Cortex of kidney (tissue), 1 donor: ENCODE data around the gene S100A14.
"Not testable (repeated sequence)": the region's sequence is repeated elsewhere in the genome, so short reads cannot be mapped to it uniquely, and the experiment has no call there.

ENCODE experiments used
- DNase-seq: peaks from one replicate; lab custom pipeline; 2025; lab: John Stamatoyannopoulos, UW

S100A14 gene

DNA sequence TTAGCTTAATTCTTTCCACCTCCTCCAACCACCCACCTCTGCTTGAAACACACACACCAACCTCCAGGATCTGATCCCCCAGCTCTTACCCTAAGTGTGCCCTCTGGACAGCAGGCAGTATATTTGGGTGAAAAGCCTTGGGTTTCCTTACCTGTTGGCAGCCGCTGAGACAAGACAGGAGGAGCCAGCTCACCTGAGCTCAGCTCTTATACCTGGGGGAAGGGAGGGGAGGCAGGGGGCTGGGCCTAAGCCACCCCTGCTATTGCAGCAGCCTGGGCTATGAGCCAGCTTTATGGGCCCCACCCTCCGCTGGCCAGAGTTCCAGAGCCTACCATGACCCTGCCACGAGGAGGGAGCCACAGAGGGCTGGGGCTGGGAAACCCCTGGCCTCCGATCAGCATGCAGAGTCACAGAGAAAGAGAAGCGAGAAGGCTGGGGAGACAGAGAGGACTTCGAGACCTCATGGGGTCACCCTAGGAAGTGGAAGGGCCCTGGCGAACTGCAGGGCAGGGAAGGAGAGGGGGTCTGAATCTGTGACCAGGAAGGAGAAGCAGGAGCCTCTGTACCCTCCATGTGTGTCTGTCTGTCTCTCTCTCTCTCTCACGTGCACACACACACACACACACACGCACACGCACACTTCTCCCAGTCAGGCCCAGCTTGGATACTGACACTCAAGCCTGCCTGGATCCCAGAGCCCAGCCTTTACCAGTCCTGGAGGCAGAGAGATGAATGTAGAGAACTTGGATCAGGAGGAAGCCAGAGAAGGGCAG is at the start of gene S100A14:
Gene S100A14, minus strand, starts transcription at position 182 of the 773 bp plus-strand sequence. CDS start 467 bp downstream, outside the sequence.
- DNase-seq = no peak

DNA sequence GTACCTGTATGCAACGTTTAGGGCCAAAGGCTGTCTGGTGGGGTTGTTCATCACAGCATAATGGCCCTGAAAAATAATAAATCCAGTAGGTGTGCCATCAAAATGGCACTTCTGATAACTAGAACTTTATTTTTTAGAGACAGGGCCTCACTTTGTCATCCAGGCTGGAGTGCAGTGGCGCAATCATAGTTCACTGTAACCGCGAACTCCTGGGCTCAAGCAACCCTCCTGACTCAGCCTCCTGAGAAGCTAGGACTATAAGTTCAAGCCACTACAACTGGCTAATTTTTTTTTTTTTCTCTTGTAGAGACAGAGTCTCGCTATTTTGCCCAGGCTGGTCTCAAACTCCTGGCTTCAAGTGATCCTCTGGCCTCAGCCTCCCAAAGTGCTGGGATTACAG is 47.1 kb upstream of the S100A14 start:
- DNase-seq = no peak

DNA sequence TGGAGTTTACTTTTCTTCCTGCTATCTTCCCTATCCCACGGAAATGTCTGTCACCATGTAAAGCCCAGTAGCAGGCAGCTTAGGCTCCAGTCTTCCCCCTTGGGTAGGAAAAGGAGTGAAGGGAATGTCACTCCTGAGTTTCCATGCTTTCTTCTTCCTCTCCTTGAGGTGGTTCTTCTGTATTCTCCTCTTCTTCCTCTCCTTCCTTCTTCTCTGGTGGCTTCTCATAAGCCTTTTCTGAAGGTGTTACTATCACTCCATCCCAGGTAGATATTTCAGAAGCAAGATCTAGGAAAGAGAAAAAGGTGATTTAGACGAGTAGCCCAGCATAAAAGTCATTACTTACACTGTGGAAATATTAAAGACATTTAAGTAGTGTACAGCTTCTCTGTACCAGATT is 46.1 kb upstream of the S100A14 start:
- no peak for DNase-seq

DNA sequence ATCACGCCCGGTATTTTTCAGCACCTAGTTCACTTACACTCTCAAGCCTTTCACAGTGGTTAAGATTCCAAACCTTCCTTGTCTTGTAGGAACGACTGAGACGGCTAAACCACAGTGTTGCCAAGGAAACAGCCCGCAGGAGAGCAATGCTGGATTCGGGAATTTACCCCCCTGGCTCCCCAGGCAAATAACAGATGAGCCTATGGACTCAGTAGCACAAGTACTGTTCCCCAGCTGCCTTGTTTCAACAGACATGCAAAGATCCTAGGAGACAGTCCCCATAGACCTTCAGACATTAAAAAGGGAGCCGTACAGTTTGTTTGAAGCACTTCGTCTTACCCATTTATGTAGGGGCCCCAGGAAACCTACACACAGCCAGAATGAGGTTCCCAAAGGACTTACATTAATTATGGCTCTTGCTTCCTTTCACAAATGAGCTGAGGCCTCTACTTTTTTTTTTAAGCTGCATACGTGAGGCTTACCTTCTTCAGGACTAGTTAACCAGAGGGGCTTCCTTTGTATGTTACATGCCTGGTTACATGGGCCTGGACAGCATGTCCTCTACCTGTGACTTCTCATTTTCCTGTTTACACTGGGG is 45.1 kb upstream of the S100A14 start:
- DNase-seq = no peak

DNA sequence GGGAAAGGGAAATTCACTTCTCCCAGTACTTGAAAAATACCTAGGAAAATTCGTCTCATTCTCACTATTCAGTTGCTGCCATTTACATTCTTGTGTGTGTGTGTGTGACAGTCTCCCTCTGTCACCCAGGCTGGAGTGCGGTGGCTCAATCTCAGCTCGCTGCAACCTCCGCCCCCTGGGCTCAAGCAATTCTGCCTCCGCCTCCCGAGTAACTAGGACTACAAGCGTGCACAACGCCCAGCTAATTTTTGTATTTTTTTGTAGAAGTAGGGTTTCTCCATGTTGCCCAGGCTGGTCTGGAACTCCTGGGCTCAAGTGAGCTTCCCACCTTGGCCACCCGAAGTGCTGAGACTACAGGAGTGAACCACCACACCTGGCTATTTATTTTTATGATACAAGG is 43.5 kb upstream of the S100A14 start:
- DNase-seq = no peak

DNA sequence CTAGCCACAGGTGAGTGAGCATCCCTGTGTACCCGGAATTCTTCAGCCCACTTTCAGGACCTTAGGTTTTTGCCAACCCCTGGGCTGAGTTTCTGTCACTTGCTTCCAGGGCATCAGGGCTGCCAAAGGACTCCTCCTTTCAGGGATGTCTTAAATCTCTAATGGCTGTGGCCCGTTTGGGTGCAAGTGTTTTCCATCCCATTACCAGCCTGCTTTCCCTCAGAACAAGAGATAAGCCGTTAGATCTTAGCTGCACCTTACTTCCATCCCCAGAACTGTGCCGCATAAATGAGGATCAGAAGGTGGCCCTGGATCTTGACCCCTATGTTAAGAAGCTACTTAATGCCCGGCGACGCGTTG is 43.0 kb upstream of the S100A14 start:
- DNase-seq = no peak

DNA sequence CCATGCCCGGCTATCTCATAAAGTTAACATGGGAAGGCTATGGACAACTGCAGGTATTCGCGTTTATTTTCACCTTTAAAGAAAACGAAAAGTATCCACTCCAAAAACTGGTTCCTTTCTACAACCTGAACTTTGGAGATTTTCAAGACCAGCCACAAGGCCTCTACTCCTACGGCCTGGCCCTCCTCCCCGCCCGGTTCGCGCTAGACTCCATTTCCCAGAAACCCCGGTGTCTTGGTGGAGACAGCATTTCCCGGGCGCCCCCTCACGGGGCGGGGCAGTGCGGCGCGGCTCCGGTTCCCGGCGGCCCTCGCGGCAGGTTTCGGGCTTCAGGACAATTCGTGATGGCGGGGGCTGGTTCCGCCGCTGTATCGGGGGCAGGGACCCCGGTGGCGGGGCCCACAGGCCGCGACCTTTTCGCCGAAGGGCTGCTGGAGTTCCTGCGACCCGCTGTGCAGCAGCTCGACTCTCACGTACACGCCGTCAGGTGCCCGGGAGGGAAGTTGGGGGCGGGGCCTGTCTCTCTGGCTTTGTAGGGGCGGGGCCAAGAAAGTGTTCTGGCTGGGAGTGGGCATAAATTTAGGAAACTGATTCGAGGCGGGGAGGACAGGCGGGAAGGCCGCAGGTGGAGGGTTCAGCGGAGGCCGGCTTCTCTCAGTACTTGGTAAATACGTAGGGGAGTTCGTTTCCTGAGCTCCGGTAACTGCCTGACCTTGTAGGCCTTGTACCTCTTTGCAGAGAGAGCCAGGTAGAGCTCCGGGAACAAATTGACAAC is 42.5 kb upstream of the S100A14 start, which contains the start of gene SNAPIN:
Gene SNAPIN, plus strand, starts transcription at position 304 of the 775 bp plus-strand sequence. Its CDS starts 41 bp downstream, at position 345.
- DNase-seq = peak; percentile 53

DNA sequence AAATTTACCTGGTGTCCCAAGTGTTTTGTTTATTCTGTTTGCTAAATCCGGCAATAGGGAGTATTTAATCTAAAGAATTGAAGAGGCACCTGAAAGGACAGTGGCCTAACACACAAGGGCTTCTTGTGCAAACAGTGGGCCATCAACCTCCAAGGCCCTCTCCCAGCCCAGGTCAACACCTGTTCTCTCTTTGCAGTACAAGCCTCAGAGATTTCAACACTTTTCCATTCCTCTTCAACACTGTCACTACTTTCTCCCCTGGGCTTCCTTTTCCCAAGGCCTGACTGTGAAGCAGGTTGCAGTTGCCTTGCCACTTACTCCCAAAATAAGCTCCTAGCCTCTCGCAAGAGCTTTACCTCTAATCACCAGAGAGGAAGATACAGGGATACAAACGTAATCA is 39.2 kb upstream of the S100A14 start:
- DNase-seq = no peak

DNA sequence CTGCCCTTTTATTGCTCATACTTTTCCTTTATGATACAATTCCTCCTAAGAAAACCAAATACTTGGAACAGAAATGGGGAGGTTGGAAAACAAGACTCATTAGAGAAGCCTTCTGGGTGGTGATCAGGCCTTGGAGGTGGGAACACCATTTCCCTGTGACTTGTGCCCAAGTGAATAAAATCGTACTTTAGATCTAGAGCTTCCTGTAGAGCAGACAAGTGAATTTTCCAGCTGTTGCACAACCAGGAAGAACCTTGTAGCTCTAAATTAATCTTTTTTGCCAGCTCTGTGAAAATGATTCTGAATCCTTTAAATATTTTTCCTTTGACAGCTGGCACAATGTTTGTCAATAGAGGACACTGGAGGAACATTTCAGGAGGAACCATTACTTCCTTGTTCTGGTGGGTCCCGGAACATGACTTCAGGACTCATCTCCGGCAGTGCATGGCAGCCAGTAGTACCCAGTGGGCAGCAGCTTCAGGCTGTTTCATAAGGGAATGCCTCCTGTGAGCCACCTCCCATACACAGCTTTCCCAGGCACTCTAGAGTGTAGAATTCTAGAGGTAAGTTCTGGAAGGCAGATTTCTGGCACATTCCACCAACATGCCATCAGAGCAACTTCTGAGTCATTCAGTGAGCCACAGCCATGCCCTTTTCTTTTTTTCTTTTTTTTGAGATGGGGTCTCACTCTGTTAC is 36.8 kb upstream of the S100A14 start:
- no peak for DNase-seq

DNA sequence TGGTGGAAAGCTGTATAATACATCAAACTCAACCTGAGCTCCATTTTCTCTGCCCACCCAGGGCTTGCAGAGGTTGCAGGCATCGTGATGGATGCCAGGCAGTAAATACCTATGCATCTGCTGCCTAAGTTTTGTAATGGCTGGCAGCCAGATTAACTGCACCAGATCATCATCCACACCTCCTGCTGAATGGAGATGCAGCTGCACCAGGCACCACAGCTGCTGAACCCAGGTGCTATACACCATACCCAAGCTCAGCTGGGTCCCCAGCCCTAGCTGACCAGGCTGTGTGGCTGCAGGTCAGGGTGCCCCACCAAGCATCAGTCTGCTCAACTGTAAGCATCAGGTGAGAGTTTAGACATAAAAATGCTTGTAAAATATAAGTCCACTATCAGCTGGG is 35.6 kb upstream of the S100A14 start:
- no peak for DNase-seq

DNA sequence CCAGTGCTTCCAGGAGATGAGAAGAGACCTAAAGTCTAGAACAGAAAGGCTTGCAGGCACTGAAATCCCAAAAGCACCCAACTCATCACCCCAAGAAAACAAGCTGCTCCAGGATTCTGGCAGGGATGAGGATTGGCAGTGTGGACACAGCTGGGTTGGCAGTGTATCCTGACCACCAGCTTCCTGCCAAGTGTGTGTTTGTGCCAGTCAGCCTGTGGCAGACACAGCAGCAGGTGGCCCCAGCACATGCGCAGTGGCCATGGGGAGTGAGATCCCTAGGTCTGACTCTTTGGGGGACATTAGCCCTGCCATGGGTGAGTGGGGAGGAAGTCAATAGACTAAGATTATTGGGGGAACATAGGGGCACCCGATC is 33.7 kb upstream of the S100A14 start:
- no peak for DNase-seq

DNA sequence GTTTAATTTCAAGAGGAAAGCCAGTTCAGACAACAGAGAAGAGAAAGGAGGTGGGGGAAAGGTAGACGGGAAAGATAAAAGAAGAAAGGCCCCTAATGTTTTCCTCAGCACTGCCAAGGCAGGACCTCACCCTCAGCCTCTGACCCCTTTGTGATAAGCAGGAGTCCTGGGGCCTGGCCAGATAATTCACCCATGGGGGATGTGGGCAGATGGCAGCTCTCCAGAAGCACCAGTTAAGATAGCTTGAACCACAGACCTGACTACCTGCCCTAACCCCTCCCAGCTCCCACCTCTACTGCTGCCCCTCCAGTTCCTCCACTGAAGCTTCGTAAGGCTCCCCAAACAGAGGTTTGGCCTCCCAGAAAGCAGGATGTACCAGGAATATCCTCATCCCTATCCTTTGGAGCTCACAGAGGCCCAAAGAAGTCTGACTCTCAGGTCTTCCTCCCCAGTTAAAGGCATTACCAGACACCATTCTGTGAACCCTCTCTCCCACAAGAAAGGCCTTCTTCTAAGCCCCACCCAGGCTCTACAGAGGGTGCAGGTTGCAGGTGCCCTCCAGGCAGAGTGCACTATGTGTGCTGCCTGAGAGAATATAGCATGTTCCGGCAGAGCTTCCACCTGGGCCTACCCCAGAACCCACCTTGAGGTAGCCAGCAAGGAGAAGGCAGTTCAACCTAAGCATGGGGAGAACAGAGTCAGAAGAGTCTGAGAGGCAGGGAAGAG is 33.2 kb upstream of the S100A14 start:
- DNase-seq = no peak

DNA sequence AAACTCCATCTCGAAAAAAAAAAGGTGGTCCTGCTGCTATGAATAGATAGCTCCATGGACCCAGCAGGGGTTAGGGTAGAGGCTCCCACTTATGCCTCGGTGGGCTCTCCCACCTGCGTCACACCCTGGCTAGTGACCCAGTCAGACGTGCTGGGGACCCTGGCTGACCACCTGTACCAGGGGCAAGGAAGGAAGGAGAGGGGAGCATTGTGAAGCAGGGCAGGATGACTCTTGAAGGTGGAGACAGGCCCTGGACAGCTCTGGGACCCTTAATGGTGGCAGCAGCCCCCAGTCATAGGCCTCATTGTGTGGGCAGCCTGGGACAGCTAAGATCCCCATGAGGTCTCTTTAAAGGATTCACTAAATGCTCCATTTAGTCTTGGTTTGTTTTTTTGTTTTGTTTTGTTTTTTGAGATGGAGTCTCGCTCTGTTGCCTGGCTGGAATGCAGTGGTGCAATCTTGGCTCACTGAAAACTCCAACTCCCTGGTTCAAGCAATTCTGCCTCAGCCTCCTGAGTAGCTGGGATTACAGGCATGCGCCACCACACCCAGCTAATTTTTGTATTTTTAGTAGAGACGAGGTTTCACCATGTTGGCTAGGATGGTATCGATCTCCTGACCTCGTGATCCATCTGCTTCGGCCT is 32.0 kb upstream of the S100A14 start:
- DNase-seq = no peak

DNA sequence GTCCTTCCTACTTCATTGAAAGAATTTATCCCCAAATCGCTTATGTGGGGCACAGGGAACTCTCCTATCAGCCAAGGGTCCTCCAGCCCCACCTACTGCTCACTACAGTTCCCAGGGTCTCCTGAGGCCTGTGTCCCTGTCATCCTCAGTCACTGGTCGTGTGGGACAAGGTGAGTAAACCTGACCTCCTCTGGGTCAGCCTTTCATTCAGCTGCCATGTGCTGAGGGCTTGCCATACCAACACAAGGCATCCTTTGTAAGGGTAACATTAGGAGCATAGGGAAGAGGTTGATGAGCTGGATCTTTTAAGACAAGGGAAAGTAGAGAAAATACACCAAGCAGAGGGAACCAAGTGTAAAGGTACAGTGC is 31.2 kb upstream of the S100A14 start:
- DNase-seq = no peak

DNA sequence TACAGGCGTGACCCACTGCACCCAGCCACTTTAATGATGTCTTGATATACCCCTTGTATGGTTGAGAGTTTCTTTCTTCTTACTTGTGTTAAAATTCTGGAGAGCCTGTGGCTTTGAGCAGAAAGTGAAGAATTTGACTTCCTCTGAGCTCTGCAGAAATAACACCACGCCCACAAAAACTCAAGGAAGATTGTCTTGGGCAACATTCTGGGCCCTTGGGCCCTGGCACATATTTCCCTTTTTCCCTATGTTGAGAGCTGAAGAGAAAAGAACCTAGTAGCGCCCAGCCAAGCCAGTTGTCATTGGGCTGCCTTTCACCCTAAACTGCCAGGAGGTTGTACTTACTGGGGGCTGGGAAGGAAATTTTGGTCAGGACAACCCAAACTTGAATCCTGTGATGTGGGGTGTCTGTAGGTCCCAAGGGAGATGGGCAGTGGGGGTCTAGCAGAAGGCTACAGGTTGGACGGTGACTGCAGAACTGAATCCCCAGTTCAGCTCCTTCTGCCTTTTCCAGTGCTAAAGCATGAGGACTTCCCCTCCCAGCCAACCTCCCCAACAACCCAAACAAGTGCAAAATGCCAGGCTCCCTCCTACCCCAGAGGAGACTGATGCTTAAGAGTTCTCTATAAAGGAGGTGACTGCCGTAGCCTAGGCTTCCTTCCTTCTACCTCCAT is 30.7 kb upstream of the S100A14 start:
- no peak for DNase-seq

DNA sequence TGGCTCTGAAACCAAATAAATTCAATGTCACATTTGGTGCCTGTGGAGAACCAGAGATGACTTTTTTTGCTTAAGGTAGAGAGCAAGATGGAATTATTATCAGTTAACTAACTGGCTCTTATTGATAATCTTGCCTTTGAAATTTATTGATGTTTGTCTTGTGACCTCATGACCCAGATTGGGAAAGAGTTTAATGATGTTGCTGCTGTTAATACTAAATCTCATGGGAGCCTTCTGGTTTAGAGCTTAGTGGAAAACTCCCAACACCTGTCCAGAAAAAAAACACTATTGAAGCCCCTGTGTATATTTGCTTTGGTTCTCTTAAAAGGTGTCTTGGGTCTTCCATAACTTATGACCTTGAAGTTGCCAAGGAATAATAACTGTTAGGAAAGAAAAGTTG is 27.7 kb upstream of the S100A14 start:
- no peak for DNase-seq

DNA sequence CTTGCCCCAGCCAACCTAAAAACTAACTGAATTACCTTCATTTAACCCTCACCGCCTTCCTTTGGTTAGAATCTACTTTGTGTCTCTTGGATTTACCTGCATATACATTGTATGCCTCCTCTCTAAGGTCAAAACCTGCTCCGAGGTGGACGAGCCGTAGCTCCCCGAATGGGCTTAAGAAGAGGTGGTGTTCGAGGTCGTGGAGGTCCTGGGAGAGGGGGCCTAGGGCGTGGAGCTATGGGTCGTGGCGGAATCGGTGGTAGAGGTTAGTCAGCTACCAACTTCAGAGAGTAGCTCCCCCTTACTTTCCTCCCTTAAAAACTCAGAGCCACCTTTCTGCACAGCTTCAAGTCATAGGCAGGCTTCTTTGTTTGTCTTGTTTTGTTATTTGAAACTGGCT is 27.0 kb upstream of the S100A14 start:
- DNase-seq = no peak

DNA sequence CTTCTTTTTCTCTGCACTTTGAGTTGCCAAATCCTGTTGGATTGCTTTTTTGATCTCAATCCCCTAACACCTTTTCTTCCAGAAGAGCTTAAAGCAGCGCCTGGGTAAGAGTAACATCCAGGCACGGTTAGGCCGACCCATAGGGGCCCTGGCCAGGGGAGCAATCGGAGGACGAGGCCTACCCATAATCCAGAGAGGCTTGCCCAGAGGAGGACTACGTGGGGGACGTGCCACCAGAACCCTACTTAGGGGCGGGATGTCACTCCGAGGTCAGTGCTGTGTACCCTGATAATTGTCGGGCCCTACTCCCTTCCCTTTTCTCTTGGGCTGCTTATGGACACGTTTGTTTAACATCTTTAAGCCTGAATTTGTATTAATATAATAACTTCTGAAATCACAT is 26.0 kb upstream of the S100A14 start:
- DNase-seq = no peak

DNA sequence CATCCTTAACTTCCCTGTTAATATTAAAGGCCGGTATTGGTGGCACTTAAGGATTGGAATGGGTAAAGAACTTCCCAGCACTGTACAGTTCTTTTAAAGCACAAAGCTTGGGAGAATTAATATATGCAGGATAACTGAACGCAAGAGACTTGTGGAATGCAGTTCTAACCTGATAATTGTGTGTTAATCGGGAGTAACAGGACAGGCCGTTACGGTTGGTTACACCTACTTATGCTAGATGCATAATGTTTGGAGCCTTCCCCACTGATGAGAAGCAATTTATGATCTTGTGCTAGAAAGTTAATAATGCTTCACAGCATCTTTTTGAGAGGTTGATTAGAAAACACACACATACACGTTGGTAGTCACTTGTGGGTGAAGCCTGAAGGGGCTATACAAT is 24.7 kb upstream of the S100A14 start:
- DNase-seq = no peak

DNA sequence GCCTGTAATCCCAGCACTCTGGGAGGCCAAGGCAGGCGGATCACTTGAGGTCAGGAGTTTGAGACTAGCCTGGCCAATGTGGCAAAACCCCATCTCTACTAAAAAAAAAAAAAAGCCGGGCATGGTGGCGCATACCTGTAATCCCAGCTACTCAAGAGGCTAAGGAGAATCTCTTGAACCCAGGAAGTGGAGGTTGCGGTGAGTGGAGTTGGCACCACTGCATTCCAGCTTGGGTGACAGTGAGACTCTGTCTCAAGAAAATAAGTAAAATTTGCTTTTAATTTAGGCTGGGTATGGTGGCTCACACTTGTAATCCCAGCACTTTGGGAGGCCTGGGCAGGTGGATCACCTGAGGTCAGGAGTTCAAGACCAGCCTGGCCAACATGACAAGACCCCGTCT is 24.1 kb upstream of the S100A14 start:
- not testable (repeated sequence) for DNase-seq

DNA sequence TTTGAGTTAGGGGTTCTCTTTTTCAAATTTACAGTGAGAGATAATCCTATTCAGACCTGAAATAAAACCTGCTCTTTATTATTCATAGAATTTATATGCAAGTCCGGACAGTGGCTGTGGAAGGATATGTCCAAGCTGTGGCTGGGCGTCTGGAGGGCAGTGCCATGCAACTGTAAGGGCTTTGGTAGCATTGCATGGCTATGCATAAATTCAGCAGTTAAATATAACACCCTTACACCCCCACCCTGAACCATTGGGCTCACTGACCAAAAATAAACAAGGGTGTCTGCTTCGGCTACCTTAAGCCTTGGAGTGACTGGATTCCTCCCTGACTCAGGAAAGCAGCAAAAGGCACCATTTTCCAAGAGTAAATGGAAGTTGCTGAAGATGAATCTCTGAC is 23.2 kb upstream of the S100A14 start:
- no peak for DNase-seq
